ENCODE results near the gene NIFK.

NIFK gene

DNA sequence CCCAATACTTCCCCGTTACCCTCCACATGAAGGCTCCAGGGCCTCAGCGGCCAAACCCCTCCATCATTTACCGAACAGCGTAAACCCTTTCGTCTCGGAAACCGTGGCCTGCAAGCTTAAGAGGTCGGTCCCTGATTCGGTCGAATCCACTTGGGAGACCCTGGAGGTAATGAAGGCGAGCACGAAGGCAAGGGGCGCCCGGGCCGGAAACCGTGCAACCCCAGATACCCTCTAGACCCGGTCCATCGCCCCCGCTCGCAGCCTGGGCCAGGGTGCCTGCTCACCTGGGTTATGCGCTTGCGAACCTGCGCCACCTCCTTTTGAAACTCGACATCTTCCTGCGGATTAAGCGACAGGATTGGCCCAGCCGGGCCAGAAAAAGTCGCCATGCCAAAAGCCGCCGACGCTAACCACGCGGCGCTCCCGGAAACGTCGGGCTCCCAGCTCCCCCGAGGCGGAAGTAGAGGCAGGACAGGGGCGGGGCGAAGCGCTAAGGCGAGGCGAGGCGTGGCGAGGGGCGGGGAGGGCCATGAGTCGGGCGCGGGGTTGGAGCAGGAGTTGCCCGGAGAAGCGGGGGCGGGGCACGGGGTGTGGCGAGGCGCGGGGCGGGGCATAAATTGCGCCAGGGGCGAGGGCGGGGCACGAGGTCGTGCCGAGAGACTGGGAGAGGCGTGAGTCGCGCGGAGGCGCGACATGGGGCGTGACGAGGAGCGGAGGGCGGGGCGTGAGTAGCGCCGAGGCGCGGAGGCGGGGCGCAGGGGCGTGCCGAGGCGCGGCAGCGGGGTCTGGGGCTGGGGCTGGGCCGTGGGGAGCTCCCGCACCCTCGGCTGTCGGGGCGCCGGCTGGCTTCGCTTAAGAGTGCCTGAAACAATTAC lies at the start of gene NIFK:
Gene NIFK (minus strand): TSS at position 414 of the 875 bp plus-strand sequence. CDS start 25 bp downstream, at position 389.
- peak; percentile 99 for DNase-seq (ENCODE audit: extremely low read depth in 1 of 2, low read depth in 1 of 2)

DNA sequence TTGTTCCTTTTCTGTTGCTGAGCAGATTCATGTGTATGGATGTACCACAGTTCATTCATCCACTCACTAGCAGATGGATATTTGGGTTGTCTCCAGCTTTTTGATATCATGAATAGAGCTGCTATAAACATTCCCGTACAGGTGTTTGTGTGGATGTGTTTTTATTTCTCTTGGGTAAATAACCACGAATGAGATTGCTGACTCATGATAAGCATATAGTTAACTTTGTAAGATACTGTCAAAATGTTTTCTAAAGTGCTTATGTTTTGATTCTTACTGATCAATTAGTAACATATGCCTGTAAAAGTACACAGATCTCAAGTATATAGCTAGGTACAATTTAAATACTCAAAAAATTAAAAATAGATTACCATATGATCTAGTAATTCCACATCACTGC lies 46.5 kb upstream of the NIFK start:
- no peak for DNase-seq (ENCODE audit: extremely low read depth in 1 of 2, low read depth in 1 of 2)

GRCh38 chr2:121778741-121779487 lies 42.2 kb upstream of the NIFK start:
- no peak for DNase-seq (ENCODE audit: extremely low read depth in 1 of 2, low read depth in 1 of 2)

DNA sequence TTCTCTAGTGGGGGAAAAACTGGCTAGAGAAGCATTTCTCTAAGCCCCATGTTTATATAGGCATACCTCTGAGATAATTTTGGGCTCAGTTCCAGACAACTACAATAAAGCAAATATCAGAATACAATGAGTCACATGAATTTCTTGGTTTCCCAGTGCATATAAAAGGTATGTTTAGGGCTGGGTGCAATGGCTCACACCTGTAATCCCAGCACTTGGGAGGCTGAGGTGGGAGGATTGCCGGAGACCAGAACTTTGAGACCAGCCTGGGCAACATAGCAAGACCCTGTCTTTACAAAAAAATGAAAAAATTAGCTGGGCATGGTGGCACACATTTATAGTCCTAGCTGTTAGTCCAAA lies 41.0 kb upstream of the NIFK start:
- DNase-seq (ENCODE audit: extremely low read depth in 1 of 2, low read depth in 1 of 2), result no peak

- no peak for DNase-seq (ENCODE audit: extremely low read depth in 1 of 2, low read depth in 1 of 2)
These were observed 40.4 kb upstream of the NIFK start for GRCh38 chr2:121776885-121777698.

DNA sequence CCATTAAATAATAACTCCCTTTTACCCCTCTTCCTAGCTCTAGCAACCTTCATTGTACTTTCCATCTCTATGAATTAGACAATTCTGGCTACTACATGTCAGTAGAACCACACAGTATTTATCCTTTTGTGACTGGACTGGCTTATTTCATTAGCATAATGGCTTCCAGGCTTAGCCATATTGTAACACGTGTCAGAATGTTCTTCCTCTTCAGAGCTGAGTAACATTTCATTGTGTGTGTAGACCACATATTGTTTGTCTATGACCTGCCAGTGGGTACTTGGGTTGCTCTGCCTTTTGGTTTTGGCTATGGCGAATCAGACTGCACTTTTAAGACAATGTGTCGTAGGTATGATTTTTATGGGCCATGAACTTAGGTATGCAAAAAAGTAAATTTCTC lies 39.7 kb upstream of the NIFK start:
- no peak for DNase-seq (ENCODE audit: extremely low read depth in 1 of 2, low read depth in 1 of 2)

DNA sequence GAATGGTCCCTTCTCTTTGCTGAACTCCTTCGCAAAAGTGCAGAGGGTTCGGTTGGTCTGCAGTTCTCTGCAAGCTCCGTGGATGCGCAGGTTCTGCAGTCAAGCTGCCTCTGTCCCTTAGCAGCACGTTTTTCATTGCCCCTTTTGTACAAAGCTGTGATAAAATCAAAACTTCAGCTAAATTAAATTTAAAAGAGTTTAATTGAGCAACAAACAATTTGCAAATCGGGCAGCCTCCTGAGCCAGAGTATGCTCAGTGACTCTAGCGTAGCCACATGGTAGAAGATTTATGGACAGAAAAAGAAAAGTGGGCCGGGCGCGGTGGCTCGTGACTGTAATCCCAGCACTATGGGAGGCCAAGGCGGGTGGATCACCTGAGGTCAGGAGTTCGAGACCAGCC lies 37.6 kb upstream of the NIFK start:
- no peak for DNase-seq (ENCODE audit: extremely low read depth in 1 of 2, low read depth in 1 of 2)

- no peak for DNase-seq (ENCODE audit: extremely low read depth in 1 of 2, low read depth in 1 of 2)
These were observed 35.5 kb upstream of the NIFK start for GRCh38 chr2:121771976-121772742.

GRCh38 chr2:121768143-121768755 lies 31.6 kb upstream of the NIFK start:
- no peak for DNase-seq (ENCODE audit: extremely low read depth in 1 of 2, low read depth in 1 of 2)

GRCh38 chr2:121766624-121767023 lies 29.9 kb upstream of the NIFK start:
- no peak for DNase-seq (ENCODE audit: extremely low read depth in 1 of 2, low read depth in 1 of 2)

DNA sequence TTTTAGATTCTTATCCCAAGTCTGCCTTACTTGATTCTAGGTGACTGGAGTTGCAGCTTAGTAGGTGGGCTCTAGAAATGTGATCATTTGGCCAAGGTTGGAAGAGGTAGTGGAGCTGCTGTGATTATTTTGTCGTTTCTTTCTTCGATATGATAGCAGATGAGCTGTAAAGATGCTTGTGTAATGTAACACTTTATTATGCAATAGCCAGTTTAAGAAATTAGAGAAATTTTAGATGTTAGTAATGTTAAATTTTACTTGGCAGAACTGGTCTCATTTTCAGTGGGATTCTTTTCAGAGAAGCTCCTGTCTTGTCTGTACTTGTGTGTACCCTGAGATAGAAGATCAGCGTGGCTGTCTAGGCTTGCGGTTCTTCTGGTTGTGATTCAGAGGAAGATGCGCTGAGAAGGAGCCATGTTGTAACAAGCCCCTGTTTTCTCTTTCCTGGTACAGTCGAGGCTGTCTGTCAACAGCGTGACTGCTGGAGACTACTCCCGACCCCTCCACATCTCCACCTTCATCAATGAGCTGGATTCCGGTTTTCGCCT lies 28.1 kb upstream of the NIFK start:
- no peak for DNase-seq (ENCODE audit: extremely low read depth in 1 of 2, low read depth in 1 of 2)

DNA sequence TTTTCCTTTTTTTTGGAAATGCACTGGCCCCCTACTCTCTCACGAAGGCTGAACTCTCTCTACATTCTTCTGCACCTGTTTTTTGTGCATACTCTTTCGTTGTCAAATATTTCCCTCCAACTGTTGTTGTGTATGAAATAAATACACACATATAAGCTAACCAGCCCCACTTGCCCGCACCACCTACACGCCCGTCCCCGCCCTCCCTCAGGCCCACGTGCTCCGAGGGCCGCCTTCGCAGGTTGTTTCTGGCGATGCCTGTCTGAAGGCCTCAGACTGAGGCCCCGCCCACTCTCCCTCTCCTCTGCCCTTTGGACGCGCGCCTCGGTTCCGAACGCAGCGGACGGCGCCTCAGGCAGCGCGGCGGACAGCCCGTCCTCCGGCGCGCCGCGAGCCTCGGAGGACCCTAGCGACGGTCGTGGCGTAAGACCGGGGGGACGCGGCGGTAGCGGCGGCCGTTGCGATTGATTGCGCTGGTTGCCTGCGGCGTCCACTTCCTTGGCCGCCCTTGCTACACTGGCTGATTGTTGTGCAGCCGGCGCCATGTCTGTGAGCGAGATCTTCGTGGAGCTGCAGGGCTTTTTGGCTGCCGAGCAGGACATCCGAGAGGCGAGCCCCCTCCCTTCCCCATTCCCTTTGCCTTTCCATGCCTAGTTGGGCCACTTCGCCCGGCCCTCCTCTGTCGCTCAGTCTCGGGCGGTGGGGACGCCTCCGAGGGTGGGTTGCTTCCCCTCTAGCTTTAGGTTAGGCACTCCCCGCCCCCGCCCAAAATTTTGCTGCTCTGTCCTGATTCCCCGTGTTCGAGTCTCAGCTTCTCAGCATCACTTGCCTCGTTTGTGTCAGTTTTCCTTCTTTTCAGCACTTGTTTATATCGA lies 18.8 kb upstream of the NIFK start, which contains the start of gene TSN:
Gene TSN (plus strand): TSS at position 415 of the 875 bp plus-strand sequence. CDS start 129 bp downstream, at position 544.
- peak; percentile 93 to 97 for DNase-seq (ENCODE audit: extremely low read depth in 1 of 2, low read depth in 1 of 2)

GRCh38 chr2:121754851-121755236 lies 18.2 kb upstream of the NIFK start:
- DNase-seq (ENCODE audit: extremely low read depth in 1 of 2, low read depth in 1 of 2), result no peak

DNA sequence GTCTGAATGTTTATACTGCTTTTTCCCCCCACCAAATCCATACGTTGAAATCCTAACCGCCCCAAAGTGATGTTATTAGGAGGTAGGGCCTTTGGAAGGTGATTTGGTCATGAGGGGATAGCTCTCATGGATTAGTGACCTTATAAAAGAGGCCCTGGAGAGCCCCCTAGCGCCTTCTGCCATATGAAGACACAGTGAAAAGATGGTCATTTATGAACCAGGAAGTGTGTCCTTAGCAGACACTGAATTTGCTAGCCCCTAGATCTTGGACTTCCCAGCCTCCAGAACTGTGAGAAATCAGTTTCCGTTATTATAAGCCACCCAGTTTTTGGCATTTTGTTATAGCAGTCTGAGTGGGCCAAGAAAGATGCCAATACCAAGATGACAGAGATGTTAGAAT lies 11.5 kb upstream of the NIFK start:
- no peak for DNase-seq (ENCODE audit: extremely low read depth in 1 of 2, low read depth in 1 of 2)

DNA sequence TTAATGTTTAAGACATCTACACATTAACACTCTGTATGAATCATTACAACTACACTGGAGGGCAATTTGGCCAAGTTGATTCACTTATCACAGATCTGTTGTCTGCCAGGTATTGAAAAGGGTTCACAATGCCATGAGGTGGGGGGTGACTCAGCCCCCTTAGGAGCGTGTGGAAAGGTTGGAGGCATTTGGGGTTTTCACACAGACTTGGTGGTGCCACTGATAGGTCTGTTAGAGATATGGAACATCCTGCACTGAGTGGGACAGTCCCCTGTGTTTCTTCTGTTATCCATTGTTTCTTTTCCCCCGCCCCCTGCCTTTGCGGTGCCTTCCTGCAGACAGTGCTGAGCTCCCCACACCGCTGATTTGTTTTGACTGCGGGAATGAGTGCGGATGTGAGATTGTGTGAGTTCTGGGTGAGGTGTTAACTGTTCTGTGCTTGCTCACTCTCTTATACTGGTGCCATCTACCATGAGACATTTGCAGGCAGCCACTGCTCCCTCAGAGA lies 9.4 kb upstream of the NIFK start:
- peak in 1 of 2 donors; percentile 51 for DNase-seq (ENCODE audit: extremely low read depth in 1 of 2, low read depth in 1 of 2)

DNA sequence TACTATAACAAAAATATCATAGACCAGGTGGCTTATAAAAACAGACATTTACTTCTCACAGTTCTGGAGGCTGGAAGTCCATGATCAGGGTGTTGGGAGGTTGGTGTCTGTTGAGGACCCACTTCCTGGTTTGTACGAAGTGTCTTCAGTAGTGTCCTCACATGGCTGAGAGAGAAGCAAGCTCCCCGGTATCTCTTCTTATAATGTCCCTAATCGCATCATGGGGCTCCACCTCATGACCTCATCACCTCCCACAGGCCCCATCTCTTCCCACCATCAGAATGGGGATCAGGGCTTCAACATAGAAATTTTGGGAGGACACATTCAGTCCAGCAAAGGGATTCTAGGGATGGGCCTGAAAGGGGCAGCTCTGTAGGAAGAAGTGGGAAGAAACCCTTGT lies 4.8 kb upstream of the NIFK start:
- DNase-seq (ENCODE audit: extremely low read depth in 1 of 2, low read depth in 1 of 2), result no peak

- DNase-seq (ENCODE audit: extremely low read depth in 1 of 2, low read depth in 1 of 2), result no peak
These were observed 4.3 kb upstream of the NIFK start for GRCh38 chr2:121740973-121741372.

- DNase-seq (ENCODE audit: extremely low read depth in 1 of 2, low read depth in 1 of 2), result no peak
These were observed 574 bp downstream of the NIFK start for GRCh38 chr2:121736140-121736461.

Data from stimulated activated CD8-positive, alpha-beta memory T cell treated with anti-CD3 and anti-CD28 coated beads, Interleukin-7, amount 100 ng/mL, for 48 hours (primary cell).